22Rv1 (cell line): ENCODE data around the gene ENPP6.

Source experiments
- CTCF ChIP-seq: fragments of 450-650 bp; IDR thresholded peaks from 2 replicates; pipeline ENCODE4 v1.5.1; 2017; ENCODE audit warnings: mild to moderate bottlenecking
- ZFX ChIP-seq: fragments of 450-650 bp; IDR thresholded peaks from 2 replicates; pipeline ENCODE4 v1.6.1; 2017; ENCODE audit warnings: antibody characterized with exemption, borderline replicate concordance

GRCh38 chr4:184217634-184218033 lies at the start of gene ENPP6:
- TF ChIP-seq CTCF (no peak), ZFX (no peak)
